HepG2 (cell line): ENCODE results near the gene TOLLIP. TPM values are rescaled to one million over a fixed set of nuclear protein-coding genes. Genes with fewer than 3 reads are reported as not detected.
A peak's percentile ranks its signal among the peaks of the same experiment; 100 is the strongest.

Source experiments
- ATAC-seq: fragments of 200-7000 bp; cut with Tn5 transposase; 3 replicates; pipeline ENCODE4 v1.9.1; 2020; ENCODE audit warnings: mild to moderate bottlenecking, moderate library complexity
- BruUV-seq: library from RNA; stranded (reverse); fragments of 400-500 nt; replicated peaks from 2 replicates; lab custom pipeline; 2021; lab: Mats Ljungman, UMichigan
- CTCF ChIA-PET: fragments of 300-600 bp; formaldehyde crosslinking; extraction: SDS; loops from one replicate; lab custom pipeline; 2021; ENCODE audit warnings: low total read pairs, inconsistent platforms, low intra/inter-chr PET ratio; lab: Yijun Ruan, JAX
- POLR2A ChIA-PET: fragments of 350-600 bp; sonication (Branson Sonifier 250); formaldehyde crosslinking; loops from one replicate; lab custom pipeline; 2020; ENCODE audit warnings: antibody characterized with exemption, inconsistent platforms; lab: Yijun Ruan, JAX
- DNase-seq: peaks from one replicate; pipeline ENCODE4 v3.0.0-alpha.2; 2015; ENCODE audit warnings: low spot score
- FAIRE-seq: peaks from 3 replicates; lab custom pipeline; 2011; peaks lifted over from hg19 to GRCh38; lab: Jason Lieb, UNC
- H2AFZ ChIP-seq: one replicate; pipeline ENCODE4 v1.6.1; 2011; ENCODE audit warnings: low read length, inconsistent platforms
- H3K27ac ChIP-seq: fragments of 300-600 bp; 3 replicates; pipeline ENCODE4 v1.8.0; 2011; ENCODE audit warnings: mixed run types, mild to moderate bottlenecking, mixed read lengths, low read length, inconsistent platforms; ENCODE audit not compliant: insufficient read depth; ENCODE audit errors: extremely low read length
- H3K27me3 ChIP-seq, 2 experiments: fragments of 200-600 bp in 1 of 2; 2 replicates in 1 of 2; 3 replicates in 1 of 2; pipeline versions ENCODE4 v1.6.0 to v1.8.0; 2011; ENCODE audit warnings: low read length in 2 of 2, mild to moderate bottlenecking in 2 of 2, moderate library complexity in 2 of 2, inconsistent platforms in 1 of 2; ENCODE audit not compliant: insufficient read depth in 2 of 2, control insufficient read depth in 1 of 2
- H3K36me3 ChIP-seq, 2 experiments: fragments of 200-600 bp in 1 of 2; replicated peaks in 1 of 2; 2 replicates in 1 of 2; 3 replicates in 1 of 2; pipeline versions ENCODE4 v1.5.1 to v1.8.0; 2011; ENCODE audit warnings: low read length in 2 of 2, inconsistent platforms in 1 of 2; ENCODE audit not compliant: insufficient read depth in 2 of 2, control insufficient read depth in 1 of 2
- H3K4me1 ChIP-seq: 2 replicates; pipeline ENCODE4 v1.5.1; 2012; ENCODE audit warnings: low read length, inconsistent platforms; ENCODE audit not compliant: insufficient read depth
- H3K4me2 ChIP-seq: 2 replicates; pipeline ENCODE4 v1.6.0; 2011; ENCODE audit warnings: low read depth, low read length, inconsistent platforms
- H3K4me3 ChIP-seq, 3 experiments: fragments of 200-600 bp in 1 of 3; sonication (generic), shearing (Covaris generic) in 1 of 3; replicated peaks in 1 of 3; 2 replicates each; pipeline ENCODE4 v1.5.1; 2011 to 2016; ENCODE audit warnings: low read length in 3 of 3, inconsistent platforms in 2 of 3, low read depth in 2 of 3, mild to moderate bottlenecking in 2 of 3, control low read depth in 1 of 3, mixed read lengths in 1 of 3; ENCODE audit not compliant: insufficient read depth in 1 of 3
- H3K79me2 ChIP-seq: one replicate; pipeline ENCODE4 v1.6.1; 2011; ENCODE audit warnings: low read length, inconsistent platforms; ENCODE audit not compliant: insufficient read depth
- H3K9ac ChIP-seq: 2 replicates; pipeline ENCODE4 v1.6.0; 2011; ENCODE audit warnings: mild to moderate bottlenecking, low read depth, low read length, inconsistent platforms; ENCODE audit not compliant: insufficient read depth
- H3K9me3 ChIP-seq: 2 replicates; pipeline ENCODE4 v1.5.1; 2012; ENCODE audit warnings: mild to moderate bottlenecking, low read length
- H4K20me1 ChIP-seq: 2 replicates; pipeline ENCODE4 v1.6.0; 2011; ENCODE audit warnings: inconsistent platforms, mild to moderate bottlenecking, low read length, moderate library complexity; ENCODE audit not compliant: insufficient read depth
- AGO2 ChIP-seq: fragments of 200-400 bp; formaldehyde crosslinking; optimal IDR thresholded peaks from 2 replicates; pipeline ENCODE3; 2017; ENCODE audit warnings: mild to moderate bottlenecking, low read depth, low read length, moderate library complexity
- HDAC2 ChIP-seq: sonication (generic); formaldehyde crosslinking; IDR thresholded peaks from 2 replicates; pipeline ENCODE4 v1.4.0; 2020; ENCODE audit warnings: missing genetic modification reagents
- HNRNPK ChIP-seq: fragments of 200-400 bp; formaldehyde crosslinking; IDR thresholded peaks from 2 replicates; pipeline ENCODE4 v1.6.1; 2018; ENCODE audit warnings: low read length, low read depth, moderate library complexity, mild to moderate bottlenecking; ENCODE audit not compliant: poor library complexity, severe bottlenecking
- MED1 ChIP-seq: sonication (generic); formaldehyde crosslinking; IDR thresholded peaks from 2 replicates; pipeline ENCODE4 v1.4.0; 2020; ENCODE audit warnings: missing genetic modification reagents
- NFE2L1 ChIP-seq: sonication (generic); formaldehyde crosslinking; IDR thresholded peaks from 2 replicates; pipeline ENCODE4 v1.4.0; 2020; ENCODE audit warnings: missing genetic modification reagents, mild to moderate bottlenecking, borderline replicate concordance
- SIX4 ChIP-seq: sonication (generic); formaldehyde crosslinking; IDR thresholded peaks from 2 replicates; pipeline ENCODE4 v1.4.0; 2020; ENCODE audit warnings: missing genetic modification reagents
- SP140L ChIP-seq: sonication (generic); formaldehyde crosslinking; IDR thresholded peaks from 2 replicates; pipeline ENCODE4 v1.4.0; 2020; ENCODE audit warnings: missing genetic modification reagents, borderline replicate concordance
- STAG1 ChIP-seq: sonication (generic); formaldehyde crosslinking; IDR thresholded peaks from 2 replicates; pipeline ENCODE4 v1.4.0; 2020; ENCODE audit warnings: missing genetic modification reagents
- ZNF44 ChIP-seq: sonication (generic); formaldehyde crosslinking; IDR thresholded peaks from 2 replicates; pipeline ENCODE4 v1.5.1; 2020; ENCODE audit warnings: mild to moderate bottlenecking, missing genetic modification reagents
- ZNF782 ChIP-seq: sonication (generic); formaldehyde crosslinking; IDR thresholded peaks from 2 replicates; pipeline ENCODE4 v1.4.0; 2020; ENCODE audit warnings: missing genetic modification reagents, mild to moderate bottlenecking, borderline replicate concordance
- WGBS: methylation state at CpG from one replicate; pipeline ENCODE4 v1.1.6; 2017; ENCODE audit warnings: low lambda C conversion rate; 5-methylcytosine and 5-hydroxymethylcytosine counted together
- in situ Hi-C: cut with HindIII; loops from 2 replicates; pipeline ENCODE4 v1.10.0; 2017; ENCODE audit warnings: low pct_unique_long_range_greater_than_20kb; ENCODE audit not compliant: extremely low pct_ligation_motif_present
- intact Hi-C: fragments of 100-400 bp; cut with micrococcal nuclease; formaldehyde crosslinking; loops from one replicate; pipeline ENCODE4 v1.10.0; 2022; ENCODE audit not compliant: unreplicated experiment
- polyA plus RNA-seq, 8 experiments: library from polyadenylated mRNA; depleted of rRNA in 3 of 8; stranded (reverse) in 7 of 8; unstranded in 1 of 8; fragments of >200 nt; fragmentation: Illumina TruSeq in 4 of 8; extraction: Trizol in 4 of 8; gene quantifications; 2 replicates each; pipeline versions ENCODE4 v1.2.1 to v1.2.3, GENCODE V29; 2011 to 2016; ENCODE audit warnings: low read depth in 4 of 8, missing spikeins in 1 of 8, mixed read lengths in 1 of 8; ENCODE audit not compliant: insufficient read depth in 1 of 8
- total RNA-seq, 5 experiments: library from RNA; depleted of rRNA; stranded (reverse); fragments of >200 nt; fragmentation: Illumina TruSeq; extraction: Trizol; gene quantifications; 2 replicates each; pipeline ENCODE4 v1.2.3, GENCODE V29; 2016; ENCODE audit warnings: low read depth in 1 of 5
- TF ChIP-seq, protein P1 (sequence below): sonication (generic); formaldehyde crosslinking; IDR thresholded peaks from 2 replicates; pipeline ENCODE4 v1.4.0; 2020; ENCODE audit warnings: mild to moderate bottlenecking, missing genetic modification reagents
- TF ChIP-seq, protein P2 (sequence below): sonication (generic); formaldehyde crosslinking; IDR thresholded peaks from 2 replicates; pipeline ENCODE4 v1.4.0; 2020; ENCODE audit warnings: missing genetic modification reagents
- TF ChIP-seq, protein P3 (sequence below): sonication (generic); formaldehyde crosslinking; conservative IDR thresholded peaks from 2 replicates; pipeline ENCODE4 v1.8.0; 2022; ENCODE audit warnings: low read depth, missing genetic modification reagents
- TF ChIP-seq, protein P4 (sequence below): sonication (generic); formaldehyde crosslinking; IDR thresholded peaks from 2 replicates; pipeline ENCODE4 v1.4.0; 2020; ENCODE audit warnings: low read depth, mild to moderate bottlenecking, missing genetic modification reagents

The TOLLIP gene
- total and polyA plus RNA-seq, 2 of the 13 experiments (the other 11 are each of a cell fraction or from before 2014, with no cell fraction given): 25.9 to 47.5 TPM

DNA sequence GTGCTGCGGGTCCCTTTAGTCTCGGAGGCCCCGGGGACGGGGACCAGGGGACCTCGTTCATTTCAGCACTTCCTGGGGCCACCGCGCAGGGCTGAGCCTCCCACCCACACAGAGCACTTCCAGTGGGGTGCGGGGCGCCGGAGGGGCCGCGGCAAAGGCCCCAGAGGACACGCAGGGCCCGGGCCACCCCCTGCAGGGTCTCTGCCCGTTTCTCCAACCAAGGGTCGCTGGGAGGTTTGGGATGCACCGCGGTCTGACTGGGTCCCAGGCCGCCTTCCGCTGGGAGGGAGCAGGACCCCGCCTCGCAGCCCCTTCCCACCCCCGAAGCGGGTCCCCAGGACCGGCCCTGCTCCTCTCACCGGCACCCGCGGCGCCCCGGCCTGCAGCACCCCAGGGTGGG lies 37.5 kb downstream of the TOLLIP start:
- ATAC-seq (no peak), FAIRE-seq (no peak), DNase-seq (no peak)
- H2AFZ ChIP-seq: no peak overlapping the region
- intact Hi-C loops: no loop called here
- no peak overlapping the region for H3K4me2 ChIP-seq
- H3K27ac ChIP-seq: no peak overlapping the region
- no peaks in the 10 kb centered on the region for H3K9me3 ChIP-seq
- TF ChIP-seq, protein P1, sequence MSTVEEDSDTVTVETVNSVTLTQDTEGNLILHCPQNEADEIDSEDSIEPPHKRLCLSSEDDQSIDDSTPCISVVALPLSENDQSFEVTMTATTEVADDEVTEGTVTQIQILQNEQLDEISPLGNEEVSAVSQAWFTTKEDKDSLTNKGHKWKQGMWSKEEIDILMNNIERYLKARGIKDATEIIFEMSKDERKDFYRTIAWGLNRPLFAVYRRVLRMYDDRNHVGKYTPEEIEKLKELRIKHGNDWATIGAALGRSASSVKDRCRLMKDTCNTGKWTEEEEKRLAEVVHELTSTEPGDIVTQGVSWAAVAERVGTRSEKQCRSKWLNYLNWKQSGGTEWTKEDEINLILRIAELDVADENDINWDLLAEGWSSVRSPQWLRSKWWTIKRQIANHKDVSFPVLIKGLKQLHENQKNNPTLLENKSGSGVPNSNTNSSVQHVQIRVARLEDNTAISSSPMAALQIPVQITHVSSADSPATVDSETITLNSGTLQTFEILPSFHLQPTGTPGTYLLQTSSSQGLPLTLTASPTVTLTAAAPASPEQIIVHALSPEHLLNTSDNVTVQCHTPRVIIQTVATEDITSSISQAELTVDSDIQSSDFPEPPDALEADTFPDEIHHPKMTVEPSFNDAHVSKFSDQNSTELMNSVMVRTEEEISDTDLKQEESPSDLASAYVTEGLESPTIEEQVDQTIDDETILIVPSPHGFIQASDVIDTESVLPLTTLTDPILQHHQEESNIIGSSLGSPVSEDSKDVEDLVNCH (CRISPR knock-in tag): no peak
- TF ChIP-seq SP140L (CRISPR knock-in tag) (no peak), SIX4 (CRISPR knock-in tag) (no peak), MED1 (CRISPR knock-in tag) (no peak), HNRNPK (peak; percentile 36), ZNF782 (CRISPR knock-in tag) (no peak), NFE2L1 (CRISPR knock-in tag) (no peak), ZNF44 (no peak), AGO2 (peak; percentile 67), HDAC2 (CRISPR knock-in tag) (no peak), STAG1 (CRISPR knock-in tag) (no peak)
- TF ChIP-seq, protein P2, sequence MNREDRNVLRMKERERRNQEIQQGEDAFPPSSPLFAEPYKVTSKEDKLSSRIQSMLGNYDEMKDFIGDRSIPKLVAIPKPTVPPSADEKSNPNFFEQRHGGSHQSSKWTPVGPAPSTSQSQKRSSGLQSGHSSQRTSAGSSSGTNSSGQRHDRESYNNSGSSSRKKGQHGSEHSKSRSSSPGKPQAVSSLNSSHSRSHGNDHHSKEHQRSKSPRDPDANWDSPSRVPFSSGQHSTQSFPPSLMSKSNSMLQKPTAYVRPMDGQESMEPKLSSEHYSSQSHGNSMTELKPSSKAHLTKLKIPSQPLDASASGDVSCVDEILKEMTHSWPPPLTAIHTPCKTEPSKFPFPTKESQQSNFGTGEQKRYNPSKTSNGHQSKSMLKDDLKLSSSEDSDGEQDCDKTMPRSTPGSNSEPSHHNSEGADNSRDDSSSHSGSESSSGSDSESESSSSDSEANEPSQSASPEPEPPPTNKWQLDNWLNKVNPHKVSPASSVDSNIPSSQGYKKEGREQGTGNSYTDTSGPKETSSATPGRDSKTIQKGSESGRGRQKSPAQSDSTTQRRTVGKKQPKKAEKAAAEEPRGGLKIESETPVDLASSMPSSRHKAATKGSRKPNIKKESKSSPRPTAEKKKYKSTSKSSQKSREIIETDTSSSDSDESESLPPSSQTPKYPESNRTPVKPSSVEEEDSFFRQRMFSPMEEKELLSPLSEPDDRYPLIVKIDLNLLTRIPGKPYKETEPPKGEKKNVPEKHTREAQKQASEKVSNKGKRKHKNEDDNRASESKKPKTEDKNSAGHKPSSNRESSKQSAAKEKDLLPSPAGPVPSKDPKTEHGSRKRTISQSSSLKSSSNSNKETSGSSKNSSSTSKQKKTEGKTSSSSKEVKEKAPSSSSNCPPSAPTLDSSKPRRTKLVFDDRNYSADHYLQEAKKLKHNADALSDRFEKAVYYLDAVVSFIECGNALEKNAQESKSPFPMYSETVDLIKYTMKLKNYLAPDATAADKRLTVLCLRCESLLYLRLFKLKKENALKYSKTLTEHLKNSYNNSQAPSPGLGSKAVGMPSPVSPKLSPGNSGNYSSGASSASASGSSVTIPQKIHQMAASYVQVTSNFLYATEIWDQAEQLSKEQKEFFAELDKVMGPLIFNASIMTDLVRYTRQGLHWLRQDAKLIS (CRISPR knock-in tag): no peak
- TF ChIP-seq, protein P3, sequence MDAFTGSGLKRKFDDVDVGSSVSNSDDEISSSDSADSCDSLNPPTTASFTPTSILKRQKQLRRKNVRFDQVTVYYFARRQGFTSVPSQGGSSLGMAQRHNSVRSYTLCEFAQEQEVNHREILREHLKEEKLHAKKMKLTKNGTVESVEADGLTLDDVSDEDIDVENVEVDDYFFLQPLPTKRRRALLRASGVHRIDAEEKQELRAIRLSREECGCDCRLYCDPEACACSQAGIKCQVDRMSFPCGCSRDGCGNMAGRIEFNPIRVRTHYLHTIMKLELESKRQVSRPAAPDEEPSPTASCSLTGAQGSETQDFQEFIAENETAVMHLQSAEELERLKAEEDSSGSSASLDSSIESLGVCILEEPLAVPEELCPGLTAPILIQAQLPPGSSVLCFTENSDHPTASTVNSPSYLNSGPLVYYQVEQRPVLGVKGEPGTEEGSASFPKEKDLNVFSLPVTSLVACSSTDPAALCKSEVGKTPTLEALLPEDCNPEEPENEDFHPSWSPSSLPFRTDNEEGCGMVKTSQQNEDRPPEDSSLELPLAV: no peak
- TF ChIP-seq, protein P4, sequence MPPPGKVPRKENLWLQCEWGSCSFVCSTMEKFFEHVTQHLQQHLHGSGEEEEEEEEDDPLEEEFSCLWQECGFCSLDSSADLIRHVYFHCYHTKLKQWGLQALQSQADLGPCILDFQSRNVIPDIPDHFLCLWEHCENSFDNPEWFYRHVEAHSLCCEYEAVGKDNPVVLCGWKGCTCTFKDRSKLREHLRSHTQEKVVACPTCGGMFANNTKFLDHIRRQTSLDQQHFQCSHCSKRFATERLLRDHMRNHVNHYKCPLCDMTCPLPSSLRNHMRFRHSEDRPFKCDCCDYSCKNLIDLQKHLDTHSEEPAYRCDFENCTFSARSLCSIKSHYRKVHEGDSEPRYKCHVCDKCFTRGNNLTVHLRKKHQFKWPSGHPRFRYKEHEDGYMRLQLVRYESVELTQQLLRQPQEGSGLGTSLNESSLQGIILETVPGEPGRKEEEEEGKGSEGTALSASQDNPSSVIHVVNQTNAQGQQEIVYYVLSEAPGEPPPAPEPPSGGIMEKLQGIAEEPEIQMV (CRISPR knock-in tag): no peak
- no TSS peak for BruUV-seq
- no peaks in the 10 kb centered on the region for H3K27me3 ChIP-seq
- CTCF ChIA-PET: no interaction called here
- POLR2A ChIA-PET: no interaction called here
- no peaks in the 10 kb centered on the region for H4K20me1 ChIP-seq
- 100% methylated on average over 3 of the region's 30 CpGs for WGBS
- no peaks in the 10 kb centered on the region for H3K79me2 ChIP-seq
- H3K4me1 ChIP-seq: no peaks in the 10 kb centered on the region
- H3K36me3 ChIP-seq: peaks cover 10 to 22% of the 10 kb centered on the region in 2 experiments; a peak in 4 of 5 replicates
- H3K9ac ChIP-seq: no peak overlapping the region
- no peak overlapping the region for H3K4me3 ChIP-seq
- in situ Hi-C loops: no loop called here
